Mammary epithelial cell (primary cell): Measurements from ENCODE around the gene ZNF236.

Source experiments
- EZH2 ChIP-seq: IDR thresholded peaks from 2 replicates; pipeline ENCODE4 v1.6.1; 2012; ENCODE audit warnings: low read length, inconsistent platforms, borderline replicate concordance
- TF ChIP-seq, protein P1 (sequence below), 2 donors: IDR thresholded peaks in 1 of 2; conservative IDR thresholded peaks in 1 of 2; 2 replicates each; pipeline ENCODE4 v1.5.1; 2011 to 2012; ENCODE audit warnings: inconsistent platforms in 2 of 2, low read length in 2 of 2, mild to moderate bottlenecking in 2 of 2, control low read depth in 1 of 2, low read depth in 1 of 2; ENCODE audit not compliant: insufficient read depth in 1 of 2; ENCODE audit errors: extremely low read depth in 1 of 2

DNA sequence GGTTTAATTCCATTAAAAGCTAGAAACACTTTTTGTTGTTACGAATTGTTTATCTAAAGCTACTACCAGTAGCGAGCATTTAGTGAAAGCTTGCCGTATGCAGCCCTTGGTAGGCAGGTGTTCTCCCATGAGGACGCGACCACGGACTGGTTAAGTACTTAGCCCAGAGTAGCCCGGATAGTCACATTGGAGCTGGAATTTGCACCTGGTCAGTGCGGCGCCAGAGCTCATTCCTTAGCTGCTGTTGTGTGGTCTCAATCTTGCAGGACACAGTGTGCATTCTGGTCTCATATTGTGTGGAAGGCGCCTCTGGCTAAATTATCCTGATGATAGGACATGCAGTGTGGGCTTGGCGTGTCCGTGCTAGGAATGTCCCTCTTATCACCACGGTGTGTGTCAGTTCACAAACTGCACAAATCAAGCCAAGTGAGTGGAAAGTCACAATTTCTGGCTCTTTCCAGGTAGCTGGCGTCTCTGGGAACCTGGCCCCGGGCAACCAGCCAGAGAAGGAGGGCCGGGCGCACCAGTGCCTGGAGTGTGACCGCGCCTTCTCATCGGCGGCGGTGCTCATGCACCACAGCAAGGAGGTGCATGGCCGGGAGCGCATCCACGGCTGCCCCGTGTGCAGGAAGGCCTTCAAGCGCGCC, 133.3 kb downstream of the ZNF236 start:
- TF ChIP-seq, protein P1, sequence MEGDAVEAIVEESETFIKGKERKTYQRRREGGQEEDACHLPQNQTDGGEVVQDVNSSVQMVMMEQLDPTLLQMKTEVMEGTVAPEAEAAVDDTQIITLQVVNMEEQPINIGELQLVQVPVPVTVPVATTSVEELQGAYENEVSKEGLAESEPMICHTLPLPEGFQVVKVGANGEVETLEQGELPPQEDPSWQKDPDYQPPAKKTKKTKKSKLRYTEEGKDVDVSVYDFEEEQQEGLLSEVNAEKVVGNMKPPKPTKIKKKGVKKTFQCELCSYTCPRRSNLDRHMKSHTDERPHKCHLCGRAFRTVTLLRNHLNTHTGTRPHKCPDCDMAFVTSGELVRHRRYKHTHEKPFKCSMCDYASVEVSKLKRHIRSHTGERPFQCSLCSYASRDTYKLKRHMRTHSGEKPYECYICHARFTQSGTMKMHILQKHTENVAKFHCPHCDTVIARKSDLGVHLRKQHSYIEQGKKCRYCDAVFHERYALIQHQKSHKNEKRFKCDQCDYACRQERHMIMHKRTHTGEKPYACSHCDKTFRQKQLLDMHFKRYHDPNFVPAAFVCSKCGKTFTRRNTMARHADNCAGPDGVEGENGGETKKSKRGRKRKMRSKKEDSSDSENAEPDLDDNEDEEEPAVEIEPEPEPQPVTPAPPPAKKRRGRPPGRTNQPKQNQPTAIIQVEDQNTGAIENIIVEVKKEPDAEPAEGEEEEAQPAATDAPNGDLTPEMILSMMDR (conservative IDR thresholded peaks at IDR 0.05 in 1 of 2, IDR thresholded peaks at IDR 0.05 in 1 of 2; ENCODE audit: extremely low read depth in 1 of 2, insufficient read depth in 1 of 2, low read depth in 1 of 2, low read length in 2 of 2): no peak
- no peak for TF ChIP-seq EZH2
